ELR (cell line): ENCODE results near the gene CFB.
"Not testable (repeated sequence)": the region's sequence is repeated elsewhere in the genome, so short reads cannot be mapped to it uniquely, and the experiment has no call there.

Experiments
- DNase-seq: peaks from one replicate; pipeline ENCODE4 v3.0.0-alpha.2; 2015; ENCODE audit warnings: low read depth

The CFB gene

GRCh38 chr6:31971279-31971992, 25.5 kb downstream of the CFB start:
- DNase-seq: no peak

GRCh38 chr6:31971993-31972708, 26.3 kb downstream of the CFB start, which contains the start of gene DXO:
Gene DXO (minus strand): TSS chr6:31972138. CDS start chr6:31971675, 463 bp downstream.
- peak; percentile 99 for DNase-seq

- DNase-seq: peak; percentile 52
Measured at GRCh38 chr6:31972709-31973350, 26.9 kb downstream of the CFB start.

GRCh38 chr6:31976065-31976464, 30.2 kb downstream of the CFB start:
- DNase-seq: not testable (repeated sequence)

- DNase-seq: no peak
Measured at GRCh38 chr6:31977816-31978431, 32.0 kb downstream of the CFB start.

GRCh38 chr6:31978831-31979230, 32.9 kb downstream of the CFB start:
- DNase-seq: no peak

GRCh38 chr6:31979238-31979898, 33.5 kb downstream of the CFB start:
- no peak for DNase-seq

GRCh38 chr6:31980195-31980876, 34.4 kb downstream of the CFB start:
- not testable (repeated sequence) for DNase-seq

GRCh38 chr6:31980998-31981397, 35.1 kb downstream of the CFB start:
- not testable (repeated sequence) for DNase-seq

- DNase-seq: not testable (repeated sequence)
Measured at GRCh38 chr6:31981744-31982143, 35.8 kb downstream of the CFB start, which contains the start of gene C4A. Gene C4A (plus strand): TSS chr6:31982057. CDS start chr6:31982108, 51 bp downstream.

GRCh38 chr6:31989363-31989762, 43.5 kb downstream of the CFB start:
- DNase-seq: not testable (repeated sequence)

- not testable (repeated sequence) for DNase-seq
Measured at GRCh38 chr6:31994421-31994820, 48.5 kb downstream of the CFB start.

- DNase-seq: not testable (repeated sequence)
Measured at GRCh38 chr6:31996385-31996784, 50.5 kb downstream of the CFB start.
